ENCODE measurements around the gene MRPL48. TPM values are rescaled to one million over a fixed set of nuclear protein-coding genes. Genes with fewer than 3 reads are reported as not detected.

Gene MRPL48
- total and polyA plus RNA-seq, 10 donors = 10.7 to 46.6 (median 25.3) TPM

- H3K4me1 ChIP-seq = no peaks in the 10 kb centered on the region
- intact Hi-C loops (cut with DNase I; ENCODE audit: low total_unique reads) = no loop called here
- H3K9me3 ChIP-seq = no peaks in the 10 kb centered on the region
- WGBS, 5 donors = 95 to 99% (median 97%) methylated on average over 5 of the region's 5 CpGs
- TF ChIP-seq CTCF (IDR thresholded peaks at IDR 0.05 in 8 of 11, conservative IDR thresholded peaks at IDR 0.05 in 3 of 11) (no peak), POLR2A (IDR thresholded peaks at IDR 0.05) (no peak), POLR2AphosphoS5 (IDR thresholded peaks at IDR 0.05) (no peak)
- no peak overlapping the region for H3K27ac ChIP-seq
- no peak for DNase-seq
- H3K27me3 ChIP-seq (replicated peaks in 1 of 7) = no peaks in the 10 kb centered on the region
- no peak overlapping the region for H3K4me3 ChIP-seq
- H3K36me3 ChIP-seq = peaks cover 0 to 73% (median 38%) of the 10 kb centered on the region in 6 donors
These were observed 107.2 kb downstream of the MRPL48 start for GRCh38 chr11:73894725-73895335.

GRCh38 chr11:73902303-73902702, 114.6 kb downstream of the MRPL48 start:
- H3K4me3 ChIP-seq = no peak overlapping the region
- no peaks in the 10 kb centered on the region for H3K27me3 ChIP-seq (replicated peaks in 1 of 7)
- intact Hi-C loops (cut with DNase I; ENCODE audit: low total_unique reads) = no loop called here
- no peaks in the 10 kb centered on the region for H3K4me1 ChIP-seq
- H3K36me3 ChIP-seq = peaks cover 0 to 92% (median 33%) of the 10 kb centered on the region in 6 donors
- no peak overlapping the region for H3K27ac ChIP-seq
- WGBS, 5 donors = 85 to 97% (median 91%) methylated on average over 1 of the region's 1 CpG
- no peaks in the 10 kb centered on the region for H3K9me3 ChIP-seq
- DNase-seq = no peak
- no peak for TF ChIP-seq POLR2AphosphoS5 (IDR thresholded peaks at IDR 0.05)
- TF ChIP-seq CTCF (IDR thresholded peaks at IDR 0.05 in 8 of 11, conservative IDR thresholded peaks at IDR 0.05 in 3 of 11) = no peak
- TF ChIP-seq POLR2A (IDR thresholded peaks at IDR 0.05) = no peak

GRCh38 chr11:73907191-73907590, 119.5 kb downstream of the MRPL48 start:
- H3K36me3 ChIP-seq = peaks cover 0 to 95% (median 31%) of the 10 kb centered on the region in 6 donors
- H3K4me1 ChIP-seq = no peaks in the 10 kb centered on the region
- no peaks in the 10 kb centered on the region for H3K9me3 ChIP-seq
- DNase-seq = no peak
- intact Hi-C loops (cut with DNase I; ENCODE audit: low total_unique reads) = no loop called here
- 69 to 94% (median 85%) methylated on average over 4 of the region's 4 CpGs for WGBS, 5 donors
- no peak overlapping the region for H3K4me3 ChIP-seq
- H3K27me3 ChIP-seq (replicated peaks in 1 of 7) = no peaks in the 10 kb centered on the region
- no peak for TF ChIP-seq POLR2AphosphoS5 (IDR thresholded peaks at IDR 0.05)
- no peak for TF ChIP-seq CTCF (IDR thresholded peaks at IDR 0.05 in 8 of 11, conservative IDR thresholded peaks at IDR 0.05 in 3 of 11)
- TF ChIP-seq POLR2A (IDR thresholded peaks at IDR 0.05) = no peak
- no peak overlapping the region for H3K27ac ChIP-seq

- Histone ChIP-seq H3K27ac (no peak overlapping the region), H3K9me3 (no peaks in the 10 kb centered on the region), H3K27me3 (replicated peaks in 1 of 7) (no peaks in the 10 kb centered on the region), H3K4me3 (no peak overlapping the region), H3K36me3 (peaks cover 0 to 96% (median 65%) of the 10 kb centered on the region in 6 donors), H3K4me1 (no peaks in the 10 kb centered on the region)
- no peak for DNase-seq
- WGBS, 5 donors = 94 to 100% (median 99%) methylated on average over 2 of the region's 2 CpGs
- TF ChIP-seq CTCF (IDR thresholded peaks at IDR 0.05 in 8 of 11, conservative IDR thresholded peaks at IDR 0.05 in 3 of 11) (no peak), POLR2AphosphoS5 (IDR thresholded peaks at IDR 0.05) (no peak), POLR2A (IDR thresholded peaks at IDR 0.05) (no peak)
- intact Hi-C loops (cut with DNase I; ENCODE audit: low total_unique reads) = no loop called here
These were observed 124.4 kb downstream of the MRPL48 start for GRCh38 chr11:73912026-73912425.
